NCI-H226 (cell line): ENCODE measurements around the gene NUP214.
"Not testable (repeated sequence)": the region's sequence is repeated elsewhere in the genome, so short reads cannot be mapped to it uniquely, and the experiment has no call there.

Experiments
- DNase-seq: peaks from one replicate; pipeline ENCODE4 v3.0.0-alpha.2; 2015

Gene NUP214

DNA sequence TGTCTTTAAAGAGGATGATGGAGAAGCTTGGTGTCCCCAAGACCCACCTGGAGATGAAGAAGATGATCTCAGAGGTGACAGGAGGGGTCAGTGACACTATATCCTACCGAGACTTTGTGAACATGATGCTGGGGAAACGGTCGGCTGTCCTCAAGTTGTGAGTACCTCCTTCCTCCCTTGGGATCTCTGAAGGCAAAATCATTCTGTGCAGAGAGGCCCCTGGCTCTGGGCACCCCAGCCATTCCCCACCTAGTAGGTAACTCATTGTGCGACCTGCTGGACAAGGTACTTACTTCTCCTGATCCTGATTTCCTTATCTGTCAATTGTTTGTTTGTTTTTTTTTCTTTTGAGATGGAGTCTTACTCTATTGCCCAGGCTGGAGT lies 7.6 kb upstream of the NUP214 start:
- DNase-seq: no peak

- no peak for DNase-seq
These were observed 5.8 kb upstream of the NUP214 start for GRCh38 chr9:131119600-131119999.

DNA sequence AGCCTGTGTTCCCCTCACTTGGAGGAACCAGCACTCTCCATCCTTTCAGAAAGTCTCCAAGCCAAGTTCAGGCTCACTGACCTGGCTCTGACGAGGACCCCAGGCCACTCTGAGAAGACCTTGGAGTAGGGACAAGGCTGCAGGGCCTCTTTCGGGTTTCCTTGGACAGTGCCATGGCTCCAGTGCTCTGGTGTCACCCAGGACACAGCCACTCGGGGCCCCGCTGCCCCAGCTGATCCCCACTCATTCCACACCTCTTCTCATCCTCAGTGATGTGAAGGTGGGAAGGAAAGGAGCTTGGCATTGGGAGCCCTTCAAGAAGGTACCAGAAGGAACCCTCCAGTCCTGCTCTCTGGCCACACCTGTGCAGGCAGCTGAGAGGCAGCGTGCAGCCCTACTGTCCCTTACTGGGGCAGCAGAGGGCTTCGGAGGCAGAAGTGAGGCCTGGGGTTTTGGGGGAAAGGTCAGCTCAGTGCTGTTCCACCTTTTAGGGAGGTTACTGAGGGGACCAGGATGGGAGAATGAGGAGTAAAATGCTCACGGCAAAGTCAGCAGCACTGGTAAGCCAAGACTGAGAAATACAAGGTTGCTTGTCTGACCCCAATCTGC lies 4.7 kb upstream of the NUP214 start:
- no peak for DNase-seq

DNA sequence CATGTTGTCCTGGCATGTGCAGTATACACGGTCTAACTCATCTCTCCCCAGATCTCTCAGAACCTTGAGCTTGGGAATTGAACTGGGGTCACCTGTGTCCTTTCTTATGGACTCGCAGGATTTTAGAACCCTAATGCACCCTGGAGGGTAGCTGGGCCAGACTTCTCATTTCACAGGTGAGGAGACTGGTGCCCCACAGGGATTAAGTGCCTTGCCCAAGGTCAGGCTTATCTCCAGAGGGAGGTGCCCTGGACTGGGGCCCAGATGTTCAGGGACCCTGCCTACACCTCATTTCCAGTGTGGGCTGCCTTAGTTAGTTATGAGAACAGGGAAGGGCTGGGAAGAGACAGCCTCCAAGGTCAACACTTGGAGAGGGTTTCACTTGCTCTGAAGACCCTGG lies 4.0 kb upstream of the NUP214 start:
- no peak for DNase-seq

DNA sequence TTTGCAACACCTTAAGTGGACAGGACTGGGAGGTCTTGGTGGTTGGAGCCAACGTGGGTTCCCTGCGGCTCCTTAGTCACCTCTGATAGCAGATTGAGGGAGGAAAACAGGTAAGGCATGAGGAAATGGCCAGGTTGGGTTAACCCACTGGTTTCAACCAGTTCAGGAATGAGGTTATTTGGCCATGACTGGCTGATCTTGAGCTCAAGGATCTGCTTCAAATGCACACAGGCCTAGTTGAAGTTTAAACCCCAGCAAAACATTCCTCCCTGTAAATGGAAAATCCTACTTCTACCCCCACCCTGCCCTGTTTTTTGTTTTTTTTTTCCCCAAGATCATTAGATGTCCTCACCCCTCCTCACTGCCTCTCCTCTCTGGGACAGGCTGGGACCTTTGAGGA lies 3.2 kb upstream of the NUP214 start:
- no peak for DNase-seq

GRCh38 chr9:131125038-131125287 lies 423 bp upstream of the NUP214 start:
- no peak for DNase-seq

- no peak for DNase-seq
These were observed 657 bp downstream of the NUP214 start for GRCh38 chr9:131126059-131126426.

DNA sequence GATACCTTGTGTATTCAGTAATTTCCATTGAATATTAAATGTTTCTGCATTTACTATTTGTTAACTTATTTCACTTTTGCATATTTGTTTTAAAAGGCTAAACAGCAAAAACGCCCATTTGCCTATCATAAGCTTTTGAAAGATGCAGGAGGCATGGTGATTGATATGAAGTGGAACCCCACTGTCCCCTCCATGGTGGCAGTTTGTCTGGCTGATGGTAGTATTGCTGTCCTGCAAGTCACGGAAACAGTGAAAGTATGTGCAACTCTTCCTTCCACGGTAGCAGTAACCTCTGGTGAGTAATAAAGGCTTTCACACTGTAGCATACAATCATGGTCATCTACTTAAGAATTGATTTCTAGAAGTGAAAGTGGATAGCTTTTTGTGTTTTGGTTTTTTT lies 3.8 kb downstream of the NUP214 start:
- DNase-seq: no peak

- DNase-seq: no peak
These were observed 13.3 kb downstream of the NUP214 start for GRCh38 chr9:131138676-131139075.

DNA sequence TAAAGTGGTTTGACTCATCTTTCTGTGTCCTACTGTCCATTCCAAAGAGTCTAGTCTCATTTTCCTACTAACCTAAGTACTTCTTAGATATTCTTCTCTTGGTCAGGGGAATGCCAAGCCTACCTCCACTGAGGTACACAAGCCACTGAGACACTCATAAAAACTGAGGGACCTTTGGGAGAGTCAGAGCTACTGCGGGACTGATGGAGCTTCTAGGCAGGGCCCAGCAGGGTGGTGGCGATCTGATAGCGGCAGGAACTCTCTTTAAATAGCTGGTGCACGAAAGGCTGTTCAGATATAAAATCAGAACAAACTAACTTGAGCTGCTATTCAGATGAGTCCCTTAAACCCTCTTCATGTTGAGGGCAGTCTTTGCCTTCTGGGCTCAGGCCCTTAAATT lies 14.7 kb downstream of the NUP214 start:
- DNase-seq: no peak

- no peak for DNase-seq
These were observed 15.2 kb downstream of the NUP214 start for GRCh38 chr9:131140550-131140949.

DNA sequence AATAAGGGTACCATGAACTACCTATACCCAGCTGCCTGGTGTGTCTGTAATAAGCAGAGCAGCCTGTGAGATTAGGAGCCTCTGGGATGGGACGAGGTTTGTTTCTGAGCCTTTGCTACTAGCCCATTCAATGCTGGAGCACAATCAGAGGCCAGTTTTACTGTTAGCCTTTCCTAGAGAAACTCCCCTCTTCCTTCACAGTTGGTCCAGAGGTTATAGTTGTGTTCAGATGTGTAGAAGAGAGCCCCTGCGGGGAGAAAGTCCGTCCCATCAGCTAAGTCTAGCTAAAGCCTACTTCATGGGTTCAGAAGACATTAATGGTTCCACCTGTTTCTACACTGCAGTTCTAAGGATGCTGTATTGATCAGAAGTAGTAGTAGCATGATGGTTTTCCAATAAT lies 16.8 kb downstream of the NUP214 start:
- no peak for DNase-seq

DNA sequence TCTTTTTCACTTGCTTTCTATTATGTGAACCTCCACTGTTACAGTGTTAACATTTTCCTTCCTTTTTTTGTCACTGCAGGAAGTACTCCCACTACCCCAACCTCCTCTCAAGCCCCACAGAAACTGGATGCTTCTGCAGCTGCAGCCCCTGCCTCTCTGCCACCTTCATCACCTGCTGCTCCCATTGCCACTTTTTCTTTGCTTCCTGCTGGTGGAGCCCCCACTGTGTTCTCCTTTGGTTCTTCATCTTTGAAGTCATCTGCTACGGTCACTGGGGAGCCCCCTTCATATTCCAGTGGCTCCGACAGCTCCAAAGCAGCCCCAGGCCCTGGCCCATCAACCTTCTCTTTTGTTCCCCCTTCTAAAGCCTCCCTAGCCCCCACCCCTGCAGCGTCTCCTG lies 18.8 kb downstream of the NUP214 start:
- no peak for DNase-seq

DNA sequence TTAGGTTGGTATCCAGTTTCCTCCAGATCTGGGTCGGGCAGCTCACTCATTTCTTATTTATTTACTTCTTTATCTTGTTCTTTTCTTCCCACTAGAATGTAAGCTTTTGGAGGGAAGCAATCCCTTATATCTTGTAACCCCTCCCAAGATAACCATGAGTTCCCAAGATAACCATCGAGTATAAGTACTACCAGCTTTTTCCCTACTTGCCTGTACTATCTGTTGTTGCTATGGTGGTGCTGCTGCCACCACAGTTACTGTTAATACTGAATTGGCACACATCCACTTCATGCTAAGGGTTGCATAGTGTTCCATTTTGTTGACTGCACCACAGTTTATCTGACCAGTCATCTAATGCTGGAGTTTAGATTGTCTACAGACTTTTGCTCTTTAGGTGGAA lies 19.9 kb downstream of the NUP214 start:
- DNase-seq: no peak

DNA sequence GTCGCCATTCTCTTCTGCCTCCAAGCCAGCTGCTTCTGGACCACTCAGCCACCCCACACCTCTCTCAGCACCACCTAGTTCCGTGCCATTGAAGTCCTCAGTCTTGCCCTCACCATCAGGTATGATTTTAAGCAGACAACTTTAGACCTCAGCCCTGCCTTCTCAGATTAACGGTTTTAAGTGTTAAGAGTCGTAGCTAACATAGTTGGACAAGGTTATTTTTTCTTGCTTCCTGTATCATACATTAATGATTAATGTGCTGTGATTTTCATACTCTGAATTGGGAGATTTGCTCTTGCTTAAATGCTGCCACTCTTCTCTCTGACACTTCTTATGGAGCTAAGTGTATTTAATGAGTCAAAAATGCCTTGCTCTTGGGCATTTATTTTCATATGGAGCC lies 20.8 kb downstream of the NUP214 start:
- DNase-seq: no peak

DNA sequence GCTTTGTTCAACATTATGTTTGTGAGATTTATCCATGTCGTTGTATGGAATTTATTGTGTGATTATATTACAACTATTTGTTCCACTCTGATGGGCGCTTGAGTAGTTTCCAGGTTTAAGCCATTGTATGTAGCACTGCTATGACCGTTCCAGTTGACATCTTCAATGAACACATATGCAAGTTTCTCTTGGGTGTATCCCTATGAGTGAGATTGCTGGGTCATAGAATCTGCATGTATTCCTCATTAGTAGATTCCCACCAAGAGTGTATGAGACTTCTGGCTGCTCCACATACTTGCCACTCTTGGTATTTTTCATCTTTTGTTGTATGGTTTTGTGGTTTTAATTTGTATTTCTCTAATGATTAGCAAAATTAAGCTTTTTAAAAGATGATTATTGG lies 22.9 kb downstream of the NUP214 start:
- DNase-seq: no peak

DNA sequence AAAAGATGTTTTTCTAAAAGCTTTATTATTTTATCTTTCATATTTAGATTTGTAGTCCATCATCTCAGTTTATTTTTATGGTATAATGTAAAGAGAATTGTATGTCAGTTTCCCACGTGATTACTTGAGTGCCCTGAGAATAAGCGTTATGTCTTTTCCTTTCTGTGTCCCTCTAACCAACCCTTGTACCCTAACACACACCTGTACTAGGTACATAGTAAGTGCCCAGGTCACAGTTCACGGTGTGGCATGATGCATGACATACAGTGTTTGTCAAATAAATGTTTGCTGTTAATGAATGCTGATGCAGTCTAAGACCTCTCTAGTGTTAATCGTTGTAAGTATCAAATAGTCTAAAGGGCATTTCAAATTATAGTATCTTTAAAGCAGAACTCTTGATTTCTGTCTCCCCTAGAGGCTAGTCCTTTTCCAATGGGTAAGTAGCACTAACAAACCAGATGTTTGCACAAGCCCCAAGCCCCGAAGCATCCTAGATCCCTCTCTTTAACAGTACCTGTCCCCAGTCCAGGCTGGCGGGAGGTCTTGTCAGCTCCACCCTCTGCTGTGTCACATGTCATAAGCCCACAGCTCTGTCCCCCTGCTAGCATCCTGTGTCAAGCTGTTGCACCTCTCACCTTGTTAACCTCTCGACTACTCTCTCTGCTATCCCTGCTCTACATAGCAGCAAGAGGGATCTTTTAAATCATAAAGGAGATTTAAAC lies 23.7 kb downstream of the NUP214 start:
- DNase-seq: no peak

DNA sequence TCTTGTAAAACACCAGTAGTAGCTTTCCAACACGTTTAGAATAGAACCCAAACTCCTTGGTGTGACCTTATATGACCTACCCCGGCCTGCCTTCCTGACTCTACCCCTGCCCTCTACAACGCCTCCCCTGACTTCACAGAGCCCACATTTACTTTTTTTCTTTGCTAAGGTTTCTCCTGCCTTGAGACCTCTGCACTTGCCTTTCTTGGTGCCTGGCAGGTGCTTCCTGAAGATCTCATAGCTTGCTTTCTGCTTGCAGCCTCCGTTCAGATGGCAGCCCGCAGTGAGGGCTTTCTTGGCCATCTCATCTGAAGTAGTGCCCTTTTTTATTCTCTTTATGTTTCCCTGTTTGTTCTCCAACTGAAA lies 24.3 kb downstream of the NUP214 start:
- DNase-seq: no peak

GRCh38 chr9:131153595-131153994 lies 28.2 kb downstream of the NUP214 start:
- DNase-seq: no peak

DNA sequence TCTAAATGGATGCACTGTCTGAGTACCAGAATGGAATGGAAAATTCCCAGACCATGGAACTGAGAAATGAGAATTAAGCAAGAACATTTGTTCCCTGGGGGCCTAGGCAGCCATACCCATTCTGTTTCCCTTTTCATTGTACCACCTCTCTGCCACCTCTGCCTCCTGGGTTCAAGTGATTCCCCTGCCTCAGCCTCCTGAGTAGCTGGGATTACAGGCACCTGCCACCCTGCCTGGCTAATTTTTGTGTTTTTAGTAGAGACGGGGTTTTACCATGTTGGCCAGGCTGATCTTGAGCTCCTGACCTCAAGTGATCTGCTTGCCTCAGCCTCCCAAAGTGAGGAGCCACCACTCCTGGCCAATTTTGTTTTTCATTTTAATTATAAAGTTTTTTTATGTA lies 33.3 kb downstream of the NUP214 start:
- not testable (repeated sequence) for DNase-seq

DNA sequence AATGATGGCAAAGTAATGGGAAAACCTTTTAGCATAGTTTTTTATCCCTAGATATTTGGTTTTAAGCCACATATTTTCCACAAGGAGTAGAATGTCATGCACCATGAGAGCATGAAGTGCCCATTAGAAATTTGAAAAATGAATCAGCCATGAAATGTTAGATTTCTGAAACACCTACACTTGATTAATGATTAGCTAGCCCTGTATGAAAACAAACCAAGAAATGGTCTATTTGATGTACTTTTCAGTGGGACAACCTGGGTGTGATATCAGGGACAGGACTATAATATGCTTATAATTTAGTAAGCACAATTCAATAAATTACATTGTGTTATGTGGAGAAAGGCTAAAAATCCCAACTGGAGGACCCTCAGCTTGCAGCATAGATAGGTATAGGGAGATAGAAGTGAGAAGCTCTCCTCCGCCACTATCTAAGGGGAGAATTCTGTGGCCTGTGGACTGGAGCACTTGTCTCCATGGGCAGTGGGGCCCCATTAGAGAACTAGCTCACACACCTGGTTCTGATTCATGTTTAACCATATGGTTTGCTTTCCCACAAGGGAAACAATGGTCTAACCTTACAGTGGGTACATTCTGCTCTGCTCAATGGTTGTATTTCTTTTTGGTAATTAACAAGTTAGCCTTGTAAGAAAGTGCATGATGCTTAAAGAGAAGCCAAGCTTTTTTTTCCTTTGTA lies 35.2 kb downstream of the NUP214 start:
- no peak for DNase-seq

- DNase-seq: no peak
These were observed 36.2 kb downstream of the NUP214 start for GRCh38 chr9:131161585-131161984.

DNA sequence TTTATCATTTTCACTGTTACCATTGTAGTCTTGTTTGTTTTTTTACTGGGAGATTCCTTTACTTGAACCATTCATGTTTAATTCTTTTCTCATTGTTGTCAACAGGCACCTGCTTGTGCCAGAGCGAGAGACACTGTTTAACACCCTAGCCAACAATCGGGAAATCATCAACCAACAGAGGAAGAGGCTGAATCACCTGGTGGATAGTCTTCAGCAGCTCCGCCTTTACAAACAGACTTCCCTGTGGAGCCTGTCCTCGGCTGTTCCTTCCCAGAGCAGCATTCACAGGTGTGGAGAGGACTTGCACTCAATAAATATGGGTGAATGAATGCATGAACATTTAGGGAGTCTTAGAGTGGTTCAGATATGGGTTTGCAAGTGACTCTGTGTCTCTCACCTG lies 37.5 kb downstream of the NUP214 start:
- DNase-seq: no peak

GRCh38 chr9:131165523-131165922 lies 40.1 kb downstream of the NUP214 start:
- no peak for DNase-seq

- DNase-seq: no peak
These were observed 41.8 kb downstream of the NUP214 start for GRCh38 chr9:131167146-131167692.
